ENCODE data around the gene SAPCD1.
"Not testable (repeated sequence)": the region's sequence is repeated elsewhere in the genome, so short reads cannot be mapped to it uniquely, and the experiment has no call there.

The SAPCD1 gene

GRCh38 chr6:31779908-31780307 lies 17.5 kb downstream of the SAPCD1 start:
- DNase-seq: no peak

- DNase-seq: no peak
These were observed 18.2 kb downstream of the SAPCD1 start for GRCh38 chr6:31780507-31781243.

- no peak for DNase-seq
These were observed 19.0 kb downstream of the SAPCD1 start for GRCh38 chr6:31781244-31782125.

- DNase-seq: no peak
These were observed 19.8 kb downstream of the SAPCD1 start for GRCh38 chr6:31782126-31782855.

GRCh38 chr6:31784098-31784925 lies 21.9 kb downstream of the SAPCD1 start:
- no peak for DNase-seq

GRCh38 chr6:31785475-31785874 lies 23.0 kb downstream of the SAPCD1 start:
- no peak for DNase-seq

GRCh38 chr6:31791324-31792089 lies 29.1 kb downstream of the SAPCD1 start:
- DNase-seq: no peak

- DNase-seq: no peak
These were observed 29.6 kb downstream of the SAPCD1 start for GRCh38 chr6:31792090-31792374.

GRCh38 chr6:31792761-31793171 lies 30.3 kb downstream of the SAPCD1 start:
- DNase-seq: no peak

- DNase-seq: not testable (repeated sequence)
These were observed 31.4 kb downstream of the SAPCD1 start for GRCh38 chr6:31793927-31794245.

GRCh38 chr6:31794294-31794865 lies 31.9 kb downstream of the SAPCD1 start:
- no peak for DNase-seq

GRCh38 chr6:31794866-31795615 lies 32.6 kb downstream of the SAPCD1 start:
- no peak for DNase-seq

- peak; percentile 59 for DNase-seq
These were observed 33.3 kb downstream of the SAPCD1 start, which contains the start of gene VARS1 for GRCh38 chr6:31795616-31796298. Gene VARS1 (minus strand): TSS chr6:31795752. CDS start chr6:31795217, 535 bp downstream.

- no peak for DNase-seq
These were observed 34.5 kb downstream of the SAPCD1 start for GRCh38 chr6:31796993-31797385.

- no peak for DNase-seq
These were observed 35.1 kb downstream of the SAPCD1 start for GRCh38 chr6:31797588-31797987.

- no peak for DNase-seq
These were observed 37.3 kb downstream of the SAPCD1 start for GRCh38 chr6:31799781-31800180.

GRCh38 chr6:31801031-31801927 lies 38.8 kb downstream of the SAPCD1 start:
- not testable (repeated sequence) for DNase-seq

- no peak for DNase-seq
These were observed 43.5 kb downstream of the SAPCD1 start for GRCh38 chr6:31805939-31806469.
